GM15510 (cell line): ENCODE data around the gene CYP17A1.

Experiments
- POLR2A ChIP-seq: IDR thresholded peaks from 3 replicates; pipeline ENCODE4 v1.6.1; 2011; ENCODE audit warnings: borderline replicate concordance; ENCODE audit not compliant: insufficient read length; ENCODE audit errors: extremely low read depth

The CYP17A1 gene

GRCh38 chr10:102791754-102792395 lies 45.3 kb downstream of the CYP17A1 start:
- no peak for TF ChIP-seq POLR2A

DNA sequence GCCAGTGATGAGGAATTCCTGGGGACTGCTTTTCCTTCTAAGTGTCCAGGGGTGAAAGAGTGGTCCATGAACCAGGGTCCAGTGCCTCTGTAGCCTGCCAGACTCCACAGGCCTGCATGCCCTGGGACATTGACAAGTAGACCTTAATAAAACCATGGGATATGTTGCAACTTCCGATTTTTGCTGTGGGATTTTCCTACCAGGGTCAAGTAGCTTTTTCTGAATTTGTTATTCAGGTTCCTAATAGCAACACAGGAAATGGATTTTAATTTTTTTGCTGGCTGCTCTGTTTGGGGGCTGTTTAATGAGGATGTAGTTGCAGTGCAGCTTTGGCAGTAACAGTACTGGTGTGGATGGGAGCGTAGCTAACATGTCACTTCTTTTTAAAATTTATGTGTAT lies 51.4 kb downstream of the CYP17A1 start:
- TF ChIP-seq POLR2A = no peak

- TF ChIP-seq POLR2A = no peak
These were observed 53.6 kb downstream of the CYP17A1 start for GRCh38 chr10:102783568-102783967.

- no peak for TF ChIP-seq POLR2A
These were observed 54.3 kb downstream of the CYP17A1 start for GRCh38 chr10:102782673-102783551.

DNA sequence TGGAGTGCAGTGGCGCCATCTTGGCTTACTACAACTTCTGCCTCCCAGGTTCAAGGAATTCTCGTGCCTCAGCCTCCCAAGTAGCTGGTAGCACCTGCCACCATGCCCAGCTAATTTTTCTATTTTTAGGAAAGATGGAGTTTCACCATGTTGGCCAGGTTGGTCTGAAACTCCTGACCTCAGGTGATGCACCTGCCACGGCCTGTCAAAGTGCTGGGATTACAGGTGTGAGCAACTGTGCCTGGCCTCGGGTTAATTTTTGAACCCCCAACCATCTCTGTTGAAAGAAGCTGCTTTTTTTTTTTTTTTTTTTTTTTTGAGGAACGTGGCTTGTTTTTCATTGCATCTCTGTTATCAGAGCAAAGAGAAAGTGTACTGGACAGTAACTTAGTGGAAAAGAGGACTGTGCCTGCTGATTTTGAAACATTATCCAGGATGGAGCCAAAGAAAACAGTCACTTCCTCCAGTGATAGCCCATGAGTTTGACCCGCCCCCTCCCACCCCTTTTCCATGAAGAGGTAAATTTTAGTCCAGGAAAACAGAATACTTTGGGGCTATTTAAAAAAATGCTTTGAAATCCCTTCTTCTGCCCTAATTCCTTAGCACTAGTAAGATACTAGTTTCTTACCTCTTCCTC lies 55.2 kb downstream of the CYP17A1 start:
- TF ChIP-seq POLR2A = no peak

DNA sequence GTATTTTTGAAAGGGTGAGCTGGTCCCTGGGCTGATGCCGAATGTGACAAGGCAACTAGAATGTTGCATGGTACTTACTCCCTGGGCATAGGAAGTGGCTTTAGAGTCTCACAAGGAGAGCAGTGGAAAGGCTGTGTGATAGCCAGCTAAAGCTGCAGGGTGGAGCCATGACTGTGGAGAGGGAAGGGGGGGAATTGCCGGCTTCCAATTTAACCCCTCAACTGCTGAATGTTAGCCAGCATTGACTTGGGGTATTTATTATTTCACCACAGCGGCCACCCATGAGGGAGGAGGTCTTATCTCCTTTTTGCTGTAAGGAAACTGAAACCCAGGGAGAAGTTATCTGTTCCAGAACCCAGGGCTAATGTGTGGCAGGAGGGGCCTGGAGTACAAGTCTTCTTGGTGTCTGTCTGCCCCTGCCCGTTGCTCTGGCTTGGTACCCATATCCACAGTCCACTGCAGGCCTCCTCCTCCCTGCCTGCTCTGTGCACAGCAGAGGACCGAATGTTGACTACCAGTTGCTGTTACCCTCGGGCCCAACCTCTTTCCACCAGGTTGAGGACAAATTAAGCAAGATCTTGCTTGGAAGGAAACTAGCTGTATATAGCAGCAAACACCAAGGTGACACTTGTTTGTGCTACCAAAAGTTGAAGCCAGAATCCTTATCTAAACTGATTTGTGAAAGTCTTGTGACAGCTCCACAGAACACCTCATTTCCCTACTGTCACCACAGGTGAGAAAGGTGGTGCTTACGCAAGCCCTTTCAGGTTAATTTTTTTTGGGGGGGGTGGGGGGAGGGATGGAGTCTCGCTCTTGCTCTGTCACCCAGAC lies 55.9 kb downstream of the CYP17A1 start:
- no peak for TF ChIP-seq POLR2A
